ENCODE data around the gene PDCL2.
A peak's percentile ranks its signal among the peaks of the same experiment; 100 is the strongest.
"Not testable (repeated sequence)": the region's sequence is repeated elsewhere in the genome, so short reads cannot be mapped to it uniquely, and the experiment has no call there.

Gene PDCL2

DNA sequence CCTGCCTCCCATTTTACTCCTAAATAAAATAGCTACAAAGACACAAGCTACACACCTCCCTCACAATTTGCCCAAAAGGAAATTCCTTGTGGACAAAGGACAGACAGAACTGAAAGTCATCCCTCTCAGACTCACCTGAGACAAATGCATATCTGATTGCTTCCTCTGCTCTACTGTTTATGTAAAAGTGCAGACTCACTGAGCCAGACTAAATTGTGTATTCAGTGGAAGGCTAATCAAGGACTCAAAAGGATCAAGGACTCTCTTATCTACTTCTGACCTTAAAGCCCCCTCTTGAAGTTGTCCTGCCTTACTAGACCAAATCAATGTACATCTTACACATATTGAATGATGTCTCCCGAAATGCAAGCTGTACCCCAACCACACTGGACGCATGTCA is 3.9 kb downstream of the PDCL2 start:
- DNase-seq, result no peak

DNA sequence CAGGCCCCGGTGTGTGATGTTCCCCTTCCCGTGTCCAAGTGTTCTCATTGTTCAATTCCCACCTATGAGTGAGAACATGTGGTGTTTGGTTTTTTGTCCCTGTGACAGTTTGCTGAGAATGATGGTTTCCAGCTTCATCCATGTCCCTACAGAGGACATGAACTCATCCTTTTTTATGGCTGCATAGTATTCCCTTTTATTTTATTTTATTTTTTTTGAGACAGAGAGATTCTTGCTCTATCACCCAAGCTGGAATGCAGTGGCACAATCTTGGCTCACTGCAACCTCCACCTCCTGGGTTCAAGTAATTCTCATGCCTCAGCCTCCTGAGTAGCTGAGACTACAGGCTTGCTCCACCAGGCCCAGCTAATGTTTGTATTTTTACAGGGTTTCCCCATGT is 9.3 kb downstream of the PDCL2 start:
- not testable (repeated sequence) for DNase-seq

GRCh38 chr4:55578341-55579010 is 13.6 kb downstream of the PDCL2 start:
- no peak for DNase-seq

DNA sequence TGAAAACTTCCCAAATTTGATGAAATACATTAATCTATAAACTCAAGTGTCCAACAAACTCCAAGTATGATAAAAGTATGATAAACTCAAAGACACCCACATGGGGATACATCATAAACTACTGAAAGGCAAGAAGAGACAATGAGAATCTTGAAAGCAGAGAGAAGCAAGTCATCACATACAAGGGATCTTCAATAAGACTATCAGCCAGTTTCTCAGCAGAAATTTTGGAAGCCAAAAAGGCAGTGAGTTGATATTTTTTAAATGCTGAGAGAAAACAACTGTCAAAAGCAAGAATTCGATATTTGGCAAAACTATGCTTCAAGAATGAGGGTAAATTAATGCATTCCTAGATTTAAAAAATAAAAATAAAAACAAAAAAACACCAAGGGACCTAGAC is 16.5 kb downstream of the PDCL2 start:
- no peak for DNase-seq

DNA sequence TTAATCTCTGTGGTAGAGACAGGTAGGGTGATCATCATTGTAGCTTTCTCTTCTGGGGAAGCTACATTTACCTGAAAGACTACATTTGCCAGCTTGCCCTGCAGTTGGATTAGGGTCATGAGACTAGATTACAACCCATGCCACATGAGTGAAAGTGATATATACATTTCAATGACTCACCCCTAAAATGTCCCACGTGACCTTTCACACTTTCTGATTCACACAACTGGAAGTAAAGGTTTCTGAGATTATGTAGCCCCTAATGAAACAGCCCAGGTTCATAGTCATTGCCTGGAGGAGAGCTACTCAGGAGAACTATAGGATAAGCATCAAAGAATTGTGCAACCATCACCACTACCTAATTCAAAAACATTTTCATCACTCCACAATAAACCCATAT is 17.8 kb downstream of the PDCL2 start:
- no peak for DNase-seq

DNA sequence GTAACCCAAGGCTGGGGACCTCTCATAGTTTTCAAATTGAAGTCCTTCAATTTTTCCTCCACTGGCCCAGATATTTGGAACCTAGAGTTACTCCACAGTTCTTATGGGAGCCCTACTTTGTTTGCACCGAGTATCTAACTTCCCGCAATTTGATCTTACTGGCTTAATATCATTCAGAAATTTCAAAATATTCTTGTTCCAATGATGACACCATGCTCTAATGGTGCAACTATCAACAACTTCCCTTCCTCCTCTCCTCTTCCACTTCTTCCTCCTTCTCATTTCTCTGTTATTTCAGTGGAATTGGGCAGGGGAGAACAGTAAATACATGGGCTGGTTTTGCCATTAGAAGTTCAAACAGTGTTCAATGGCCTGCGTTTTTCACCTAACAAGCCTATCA is 20.2 kb downstream of the PDCL2 start:
- no peak for DNase-seq

DNA sequence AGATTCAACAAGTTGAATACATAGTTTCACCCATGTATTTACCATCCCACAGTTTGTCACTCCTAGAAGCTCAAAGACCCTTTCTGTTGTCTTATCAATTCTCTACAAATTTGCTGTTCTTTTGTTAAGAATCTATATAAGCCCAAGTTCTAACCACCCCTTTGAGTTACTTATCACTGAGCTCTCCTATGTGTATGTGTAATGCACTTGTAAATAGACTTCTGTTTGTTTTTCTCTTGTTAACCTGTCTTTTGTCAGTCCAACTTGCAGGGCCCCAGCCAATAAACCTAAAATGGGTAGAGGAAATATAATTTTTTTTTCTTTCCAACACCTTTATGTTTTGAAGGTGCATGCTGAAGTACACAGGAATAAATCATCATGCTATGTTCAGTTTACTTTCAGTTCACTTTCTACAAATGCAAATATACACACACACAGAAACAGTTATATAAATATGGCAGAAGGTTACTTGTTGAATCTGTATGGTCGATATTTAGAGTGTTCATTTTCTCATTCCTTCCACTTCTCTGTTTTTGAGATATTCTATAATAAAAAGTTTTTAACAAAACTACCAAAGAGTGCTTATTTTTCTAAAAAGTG is 23.0 kb downstream of the PDCL2 start:
- no peak for DNase-seq

GRCh38 chr4:55561889-55562288 is 30.2 kb downstream of the PDCL2 start:
- DNase-seq, result no peak

- DNase-seq, result no peak
These were observed 31.9 kb downstream of the PDCL2 start for GRCh38 chr4:55560096-55560495.

DNA sequence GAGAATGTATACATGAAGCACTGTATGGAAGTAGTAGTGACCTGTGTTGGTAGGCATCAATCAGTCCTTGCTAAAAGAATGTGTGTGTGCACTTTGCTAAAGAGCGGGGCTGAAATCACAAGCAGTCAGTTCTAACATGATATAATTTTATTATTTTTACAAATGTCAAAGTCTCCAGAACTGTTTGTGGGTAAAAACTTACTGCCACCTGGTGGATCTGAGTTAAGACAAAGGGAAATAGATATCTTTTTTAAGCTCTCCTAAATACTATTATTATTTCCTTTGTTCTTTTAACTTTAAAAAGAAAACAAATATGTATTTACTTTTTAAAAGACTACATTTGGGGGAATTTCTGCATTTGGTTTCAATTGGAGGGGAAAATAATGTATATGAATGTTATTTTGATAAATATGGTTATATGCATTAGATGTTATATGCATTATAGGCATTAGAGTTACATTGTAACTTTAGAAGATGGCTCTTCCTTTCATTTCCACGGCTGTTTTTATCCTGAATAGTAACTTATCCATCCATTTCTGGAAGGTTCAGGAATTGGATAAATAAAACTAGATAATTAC is 37.5 kb downstream of the PDCL2 start:
- peak; percentile 63 for DNase-seq

GRCh38 chr4:55553441-55554201 is 38.4 kb downstream of the PDCL2 start:
- peak; percentile 53 for DNase-seq

- DNase-seq, result not testable (repeated sequence)
These were observed 40.1 kb downstream of the PDCL2 start for GRCh38 chr4:55551964-55552363.

- peak; percentile 78 for DNase-seq
These were observed 42.2 kb downstream of the PDCL2 start for GRCh38 chr4:55549888-55550287.

DNA sequence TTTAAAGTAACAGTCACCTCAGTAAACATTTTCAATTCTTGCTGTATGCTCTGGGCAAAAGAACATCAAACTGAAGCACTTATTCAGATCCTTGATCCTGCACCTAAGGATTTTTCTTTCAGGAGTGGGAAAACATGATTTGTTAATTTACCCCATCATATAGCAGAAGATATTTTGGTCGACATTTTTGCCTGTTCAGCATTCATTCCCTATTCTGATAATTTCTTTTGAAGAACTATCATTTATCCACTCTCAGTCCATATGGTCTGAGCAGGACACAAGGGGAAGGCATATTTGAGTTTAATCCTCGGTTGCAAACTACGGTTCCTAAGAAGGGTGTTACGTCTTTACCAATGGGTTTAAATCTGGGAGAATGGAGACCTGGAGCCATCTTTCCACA is 44.1 kb downstream of the PDCL2 start:
- no peak for DNase-seq

DNA sequence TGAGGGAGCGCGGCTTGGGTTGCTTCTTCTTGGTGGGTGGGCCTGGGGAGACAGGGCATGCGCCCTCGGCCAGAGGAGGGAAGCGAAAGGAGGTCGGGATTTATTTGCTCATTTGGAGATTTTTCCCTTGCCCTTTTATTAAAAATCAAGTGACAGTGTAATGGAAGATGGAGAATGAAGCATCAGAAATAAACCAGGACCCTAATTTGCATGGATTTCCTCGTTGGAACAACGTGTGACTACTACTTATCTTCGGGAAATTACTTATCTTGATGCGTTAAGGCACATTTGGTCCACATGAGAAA is 44.6 kb downstream of the PDCL2 start:
- DNase-seq, result peak; percentile 72

GRCh38 chr4:55546756-55547465 is 45.1 kb downstream of the PDCL2 start, which contains the start of gene CLOCK:
TSS of gene CLOCK (minus strand) at chr4:55546909. CDS start at chr4:55482785, 64,124 bp downstream.
- peak; percentile 92 for DNase-seq

DNA sequence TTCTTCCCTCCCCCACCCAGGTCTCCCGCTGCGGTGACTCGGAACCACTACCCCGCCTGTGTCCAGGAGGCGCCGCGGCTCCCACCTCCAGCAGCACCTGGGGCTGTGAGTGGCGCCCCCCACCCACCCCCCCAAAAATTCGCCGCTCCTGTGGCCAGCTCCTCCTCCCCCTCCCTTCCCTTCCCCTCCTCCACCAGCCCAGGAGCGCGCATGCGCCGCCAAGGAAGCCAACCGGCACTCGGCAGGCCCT is 45.6 kb downstream of the PDCL2 start:
- no peak for DNase-seq

DNA sequence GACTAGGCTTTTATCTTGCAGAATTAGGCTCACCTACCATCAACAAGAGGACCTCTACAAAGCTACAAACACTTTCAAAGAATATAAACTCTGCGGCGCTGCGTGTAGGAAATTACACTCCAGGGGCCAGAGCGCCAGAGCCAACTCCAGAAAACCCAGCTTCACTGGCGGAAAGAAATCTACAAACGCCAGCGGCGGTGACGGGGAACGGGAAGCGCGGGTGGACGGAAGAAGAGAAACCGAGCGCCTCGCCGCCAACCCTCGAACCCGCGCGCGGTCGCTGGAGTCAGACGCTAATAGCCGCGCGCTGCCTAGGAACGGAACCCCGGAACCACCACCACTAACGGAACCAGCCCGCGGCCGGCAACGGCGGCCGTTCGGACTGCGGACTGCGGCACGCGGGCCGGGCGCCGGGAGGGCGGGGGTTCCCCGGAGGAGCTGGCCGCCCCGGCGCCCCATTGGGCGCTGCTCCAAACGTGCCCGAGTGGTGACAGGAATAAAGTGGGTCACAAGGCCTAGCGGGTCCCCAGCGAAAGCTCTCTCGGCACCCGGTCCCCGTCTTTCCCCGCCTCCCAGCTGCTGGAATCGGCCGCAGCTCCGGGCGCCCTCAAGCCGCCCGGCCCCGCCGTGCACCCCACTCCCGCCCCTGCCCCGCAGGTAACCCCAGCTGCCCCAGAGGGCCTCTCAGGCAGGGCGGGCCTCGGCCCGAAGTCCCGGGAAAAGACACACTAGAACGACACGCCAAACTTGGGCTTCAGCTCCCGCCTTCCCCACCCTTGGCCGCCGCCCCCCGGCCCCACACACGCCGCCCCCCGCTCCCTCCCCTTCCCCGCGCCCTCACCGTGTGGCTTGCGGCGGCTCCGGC is 46.2 kb downstream of the PDCL2 start:
- peak; percentile 74 for DNase-seq

DNA sequence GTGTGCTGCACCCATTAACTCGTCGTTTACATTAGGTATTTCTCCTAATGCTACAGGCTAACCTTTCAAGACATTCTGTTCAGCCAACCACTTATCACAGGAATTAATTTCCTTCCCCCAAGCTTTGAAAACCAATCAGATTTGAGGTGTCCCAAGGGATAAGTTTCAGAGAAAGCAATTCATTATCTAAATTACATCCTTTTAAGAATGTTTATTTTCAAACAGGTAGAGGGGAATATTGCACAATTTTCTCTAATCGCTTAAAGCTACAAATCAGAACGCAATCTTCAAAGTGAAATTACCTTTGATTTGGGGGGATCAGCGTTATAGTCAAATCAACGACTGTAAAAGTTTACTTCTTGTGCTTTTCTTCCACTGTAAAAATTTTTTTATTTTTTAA is 46.9 kb downstream of the PDCL2 start:
- no peak for DNase-seq

DNA sequence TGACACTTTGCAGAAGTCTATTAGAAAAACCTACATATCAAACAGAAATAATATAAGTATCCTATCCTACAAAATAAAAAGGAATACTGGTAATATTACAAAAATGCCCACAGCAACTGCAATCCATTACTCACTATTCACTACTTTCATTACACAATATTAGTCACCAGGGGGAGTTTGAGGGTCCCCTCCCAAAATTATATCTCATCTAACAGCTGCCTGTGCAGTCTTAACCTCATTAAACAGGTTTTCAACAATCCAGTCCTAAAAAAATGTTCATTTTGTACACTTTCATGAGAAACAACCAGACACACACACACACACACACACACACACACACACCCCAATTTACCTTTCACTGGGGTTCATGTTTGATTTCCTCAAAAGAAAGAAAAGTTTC is 48.2 kb downstream of the PDCL2 start:
- peak; percentile 44 for DNase-seq

- DNase-seq, result no peak
These were observed 51.8 kb downstream of the PDCL2 start for GRCh38 chr4:55540271-55540670.

DNA sequence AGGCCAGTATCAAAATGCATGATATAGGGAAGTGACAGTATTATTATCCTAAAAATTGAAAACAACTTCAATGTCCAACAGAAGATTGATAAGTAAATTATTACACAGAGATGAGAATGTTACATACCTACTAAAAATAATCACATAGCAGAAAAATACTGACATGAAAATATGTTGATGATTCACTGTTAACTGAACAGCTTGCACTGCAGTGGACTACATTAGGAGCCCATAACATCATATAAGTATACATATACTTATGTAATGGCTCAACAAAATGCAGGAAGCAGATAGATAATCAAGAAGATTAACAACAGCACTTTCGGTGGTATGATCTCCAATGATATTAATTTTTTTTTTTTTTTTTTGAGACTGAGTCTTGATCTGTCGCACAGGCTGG is 52.4 kb downstream of the PDCL2 start:
- peak; percentile 50 for DNase-seq

Data from fibroblast of skin of scalp (primary cell).